ENCODE data around the gene GPR158. TPM values are rescaled to one million over a fixed set of nuclear protein-coding genes. Genes with fewer than 3 reads are reported as not detected.
"Not testable (repeated sequence)": the region's sequence is repeated elsewhere in the genome, so short reads cannot be mapped to it uniquely, and the experiment has no call there.

Gene GPR158
- total RNA-seq, 1 experiment from 2014 or later: not detected

- H3K27ac Mint-ChIP-seq (ENCODE audit: low read depth, unreplicated experiment): no peak overlapping the region
Observed at GRCh38 chr10:25382029-25382810, 207.4 kb downstream of the GPR158 start.

GRCh38 chr10:25382901-25383300, 208.1 kb downstream of the GPR158 start:
- H3K27ac Mint-ChIP-seq (ENCODE audit: low read depth, unreplicated experiment); H3K9me3 Mint-ChIP-seq (ENCODE audit: unreplicated experiment); H3K4me1 Mint-ChIP-seq (ENCODE audit: insufficient read depth, unreplicated experiment); POLR2A ChIA-PET; DNase-seq (ENCODE audit: unreplicated experiment); H3K4me3 Mint-ChIP-seq (ENCODE audit: unreplicated experiment); BruUV-seq (replicated peaks); H3K36me3 Mint-ChIP-seq (ENCODE audit: insufficient read depth, unreplicated experiment); CTCF ChIA-PET; intact Hi-C loops (cut with micrococcal nuclease): not testable (repeated sequence)
- H3K27me3 Mint-ChIP-seq (ENCODE audit: insufficient read depth, unreplicated experiment): peaks cover 43% of the 10 kb centered on the region

More at GRCh38 chr10:25382029-25382810, 207.4 kb downstream of the GPR158 start:
- intact Hi-C loops (cut with micrococcal nuclease): no loop called here
- CTCF ChIA-PET: no interaction called here
- H3K36me3 Mint-ChIP-seq (ENCODE audit: insufficient read depth, unreplicated experiment): no peaks in the 10 kb centered on the region
- POLR2A ChIA-PET: no interaction called here
- H3K4me1 Mint-ChIP-seq (ENCODE audit: insufficient read depth, unreplicated experiment): no peaks in the 10 kb centered on the region
- H3K27me3 Mint-ChIP-seq (ENCODE audit: insufficient read depth, unreplicated experiment): peaks cover 43% of the 10 kb centered on the region
- no peak for DNase-seq (ENCODE audit: unreplicated experiment)
- no peak for TF ChIP-seq CTCF (IDR thresholded peaks at IDR 0.05; ENCODE audit: unreplicated experiment)
- no peaks in the 10 kb centered on the region for H3K9me3 Mint-ChIP-seq (ENCODE audit: unreplicated experiment)
- BruUV-seq (replicated peaks): no TSS peak
- no peak overlapping the region for H3K4me3 Mint-ChIP-seq (ENCODE audit: unreplicated experiment)

- no peaks in the 10 kb centered on the region for H3K36me3 Mint-ChIP-seq (ENCODE audit: insufficient read depth, unreplicated experiment)
- H3K4me1 Mint-ChIP-seq (ENCODE audit: insufficient read depth, unreplicated experiment): no peaks in the 10 kb centered on the region
- peaks cover 43% of the 10 kb centered on the region for H3K27me3 Mint-ChIP-seq (ENCODE audit: insufficient read depth, unreplicated experiment)
- H3K4me3 Mint-ChIP-seq (ENCODE audit: unreplicated experiment): no peak overlapping the region
- no TSS peak for BruUV-seq (replicated peaks)
- no peak for TF ChIP-seq CTCF (IDR thresholded peaks at IDR 0.05; ENCODE audit: unreplicated experiment)
- CTCF ChIA-PET: no interaction called here
- POLR2A ChIA-PET: no interaction called here
- no peaks in the 10 kb centered on the region for H3K9me3 Mint-ChIP-seq (ENCODE audit: unreplicated experiment)
- intact Hi-C loops (cut with micrococcal nuclease): no loop called here
- DNase-seq (ENCODE audit: unreplicated experiment): no peak
- H3K27ac Mint-ChIP-seq (ENCODE audit: low read depth, unreplicated experiment): no peak overlapping the region
Observed at GRCh38 chr10:25383686-25384085, 208.9 kb downstream of the GPR158 start.

- Mint-ChIP-seq H3K27me3 (ENCODE audit: insufficient read depth, unreplicated experiment) (peaks cover 37% of the 10 kb centered on the region), H3K27ac (ENCODE audit: low read depth, unreplicated experiment) (no peak overlapping the region), H3K9me3 (ENCODE audit: unreplicated experiment) (no peaks in the 10 kb centered on the region), H3K4me3 (ENCODE audit: unreplicated experiment) (no peak overlapping the region), H3K4me1 (ENCODE audit: insufficient read depth, unreplicated experiment) (no peaks in the 10 kb centered on the region), H3K36me3 (ENCODE audit: insufficient read depth, unreplicated experiment) (no peaks in the 10 kb centered on the region)
- TF ChIP-seq CTCF (IDR thresholded peaks at IDR 0.05; ENCODE audit: unreplicated experiment): no peak
- intact Hi-C loops (cut with micrococcal nuclease): no loop called here
- ChIA-PET CTCF (no interaction called here), POLR2A (no interaction called here)
- BruUV-seq (replicated peaks): no TSS peak
- DNase-seq (ENCODE audit: unreplicated experiment): no peak
Observed at GRCh38 chr10:25384618-25385017, 209.8 kb downstream of the GPR158 start.

Data from MCF 10A (cell line).